ENCODE results near the gene WFDC1.

Gene WFDC1

GRCh38 chr16:84359326-84359725 is 64.6 kb downstream of the WFDC1 start:
- peak overlapping the region; percentile 27; the same call in 1 of the 2 replicates for H2AFZ ChIP-seq (ENCODE audit: low read length)
- H3K27me3 ChIP-seq (ENCODE audit: insufficient read depth, low read length, poor library complexity, severe bottlenecking) = no peaks in the 10 kb centered on the region
- no peaks in the 10 kb centered on the region for H3F3A ChIP-seq (ENCODE audit: low read depth)
- peak overlapping the region; percentile 52 for H3K4me2 ChIP-seq (ENCODE audit: low read depth, low read length, poor library complexity, severe bottlenecking)
- H3K79me2 ChIP-seq (ENCODE audit: insufficient read depth, low read length) = no peaks in the 10 kb centered on the region
- no peaks in the 10 kb centered on the region for H4K20me1 ChIP-seq (ENCODE audit: insufficient read depth, low read length, poor library complexity, severe bottlenecking)
- H3K4me1 ChIP-seq (ENCODE audit: insufficient read depth, low read length, poor library complexity, severe bottlenecking) = peaks cover 26% of the 10 kb centered on the region
- no peaks in the 10 kb centered on the region for H3K9me3 ChIP-seq (ENCODE audit: insufficient read depth, low read depth, low read length)
- H3K9ac ChIP-seq (ENCODE audit: low read depth, low read length, poor library complexity, severe bottlenecking) = peak overlapping the region; percentile 18
- H3K4me3 ChIP-seq (ENCODE audit: low read length, poor library complexity, severe bottlenecking) = no peak overlapping the region
- TF ChIP-seq, protein P1, sequence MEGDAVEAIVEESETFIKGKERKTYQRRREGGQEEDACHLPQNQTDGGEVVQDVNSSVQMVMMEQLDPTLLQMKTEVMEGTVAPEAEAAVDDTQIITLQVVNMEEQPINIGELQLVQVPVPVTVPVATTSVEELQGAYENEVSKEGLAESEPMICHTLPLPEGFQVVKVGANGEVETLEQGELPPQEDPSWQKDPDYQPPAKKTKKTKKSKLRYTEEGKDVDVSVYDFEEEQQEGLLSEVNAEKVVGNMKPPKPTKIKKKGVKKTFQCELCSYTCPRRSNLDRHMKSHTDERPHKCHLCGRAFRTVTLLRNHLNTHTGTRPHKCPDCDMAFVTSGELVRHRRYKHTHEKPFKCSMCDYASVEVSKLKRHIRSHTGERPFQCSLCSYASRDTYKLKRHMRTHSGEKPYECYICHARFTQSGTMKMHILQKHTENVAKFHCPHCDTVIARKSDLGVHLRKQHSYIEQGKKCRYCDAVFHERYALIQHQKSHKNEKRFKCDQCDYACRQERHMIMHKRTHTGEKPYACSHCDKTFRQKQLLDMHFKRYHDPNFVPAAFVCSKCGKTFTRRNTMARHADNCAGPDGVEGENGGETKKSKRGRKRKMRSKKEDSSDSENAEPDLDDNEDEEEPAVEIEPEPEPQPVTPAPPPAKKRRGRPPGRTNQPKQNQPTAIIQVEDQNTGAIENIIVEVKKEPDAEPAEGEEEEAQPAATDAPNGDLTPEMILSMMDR (conservative IDR thresholded peaks at IDR 0.05; ENCODE audit: low read length) = no peak
- TF ChIP-seq EZH2phosphoT487 (IDR thresholded peaks at IDR 0.05; ENCODE audit: borderline replicate concordance) = no peak
- no peaks in the 10 kb centered on the region for H3K9me2 ChIP-seq (replicated peaks; ENCODE audit: low read depth, low read length)
- H3K36me3 ChIP-seq (ENCODE audit: insufficient read depth, low read length) = no peaks in the 10 kb centered on the region

DNA sequence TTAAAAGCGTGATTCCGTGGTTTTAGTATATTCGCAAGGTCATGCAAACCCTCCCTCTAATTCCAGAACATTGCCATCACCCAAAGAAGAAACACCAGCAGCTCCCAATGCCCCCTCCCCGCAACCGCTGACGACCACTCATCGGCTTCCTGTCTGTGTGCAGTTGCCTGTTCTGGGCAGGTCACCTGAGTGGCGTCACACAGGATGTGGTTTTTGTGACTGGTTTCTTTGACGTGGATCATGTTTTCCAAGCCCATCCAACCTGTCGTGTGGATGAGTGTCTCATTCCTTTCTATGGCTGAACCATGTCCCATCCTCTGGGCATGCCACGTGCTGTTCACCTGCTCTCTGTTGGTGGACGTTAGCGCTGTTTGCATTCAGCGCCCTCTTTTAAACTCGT is 65.5 kb downstream of the WFDC1 start:
- Histone ChIP-seq H3K4me3 (ENCODE audit: low read length, poor library complexity, severe bottlenecking) (peak overlapping the region; percentile 7), H3K9me2 (replicated peaks; ENCODE audit: low read depth, low read length) (no peaks in the 10 kb centered on the region), H3K9ac (ENCODE audit: low read depth, low read length, poor library complexity, severe bottlenecking) (peak overlapping the region; percentile 47), H3K9me3 (ENCODE audit: insufficient read depth, low read depth, low read length) (no peaks in the 10 kb centered on the region), H3K36me3 (ENCODE audit: insufficient read depth, low read length) (no peaks in the 10 kb centered on the region), H3F3A (ENCODE audit: low read depth) (no peaks in the 10 kb centered on the region), H4K20me1 (ENCODE audit: insufficient read depth, low read length, poor library complexity, severe bottlenecking) (no peaks in the 10 kb centered on the region), H2AFZ (ENCODE audit: low read length) (peak overlapping the region; percentile 41; the same call in 1 of the 2 replicates), H3K4me2 (ENCODE audit: low read depth, low read length, poor library complexity, severe bottlenecking) (peak overlapping the region; percentile 52), H3K27me3 (ENCODE audit: insufficient read depth, low read length, poor library complexity, severe bottlenecking) (no peaks in the 10 kb centered on the region), H3K4me1 (ENCODE audit: insufficient read depth, low read length, poor library complexity, severe bottlenecking) (peaks cover 26% of the 10 kb centered on the region), H3K79me2 (ENCODE audit: insufficient read depth, low read length) (no peaks in the 10 kb centered on the region)
- TF ChIP-seq EZH2phosphoT487 (IDR thresholded peaks at IDR 0.05; ENCODE audit: borderline replicate concordance) = no peak
- TF ChIP-seq, protein P1 (conservative IDR thresholded peaks at IDR 0.05; ENCODE audit: low read length) = no peak

DNA sequence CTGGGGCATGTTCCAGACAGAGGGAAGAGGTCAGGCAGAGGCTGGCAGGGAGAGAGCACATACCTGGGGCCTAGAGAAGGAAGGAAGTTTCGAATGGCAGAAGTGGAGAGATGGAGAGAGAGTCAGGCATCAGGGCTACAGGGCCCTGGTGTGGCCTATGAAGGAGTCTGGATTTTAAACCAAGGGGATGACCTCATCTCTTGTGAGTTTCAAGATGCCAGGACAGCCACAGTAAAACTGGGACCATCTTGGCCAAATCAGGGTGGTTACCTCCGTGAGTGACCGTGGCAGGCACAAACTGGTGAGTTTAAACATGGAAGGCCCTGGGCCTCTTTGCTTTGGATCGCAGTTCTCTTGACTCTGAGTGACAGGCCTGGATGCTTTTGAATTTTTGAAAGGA is 66.1 kb downstream of the WFDC1 start:
- TF ChIP-seq, protein P1 (conservative IDR thresholded peaks at IDR 0.05; ENCODE audit: low read length) = no peak
- TF ChIP-seq EZH2phosphoT487 (IDR thresholded peaks at IDR 0.05; ENCODE audit: borderline replicate concordance) = no peak
- H4K20me1 ChIP-seq (ENCODE audit: insufficient read depth, low read length, poor library complexity, severe bottlenecking) = no peaks in the 10 kb centered on the region
- no peaks in the 10 kb centered on the region for H3K36me3 ChIP-seq (ENCODE audit: insufficient read depth, low read length)
- no peaks in the 10 kb centered on the region for H3K9me3 ChIP-seq (ENCODE audit: insufficient read depth, low read depth, low read length)
- H3K27me3 ChIP-seq (ENCODE audit: insufficient read depth, low read length, poor library complexity, severe bottlenecking) = no peaks in the 10 kb centered on the region
- peak overlapping the region; percentile 41; the same call in 1 of the 2 replicates for H2AFZ ChIP-seq (ENCODE audit: low read length)
- no peaks in the 10 kb centered on the region for H3K79me2 ChIP-seq (ENCODE audit: insufficient read depth, low read length)
- peaks cover 26% of the 10 kb centered on the region for H3K4me1 ChIP-seq (ENCODE audit: insufficient read depth, low read length, poor library complexity, severe bottlenecking)
- no peaks in the 10 kb centered on the region for H3F3A ChIP-seq (ENCODE audit: low read depth)
- H3K4me3 ChIP-seq (ENCODE audit: low read length, poor library complexity, severe bottlenecking) = no peak overlapping the region
- H3K9ac ChIP-seq (ENCODE audit: low read depth, low read length, poor library complexity, severe bottlenecking) = peak overlapping the region; percentile 47
- peak overlapping the region; percentile 52 for H3K4me2 ChIP-seq (ENCODE audit: low read depth, low read length, poor library complexity, severe bottlenecking)
- H3K9me2 ChIP-seq (replicated peaks; ENCODE audit: low read depth, low read length) = no peaks in the 10 kb centered on the region
